Sigmoid colon (tissue), 7 donors: ENCODE data around the gene PTPRF. TPM values are rescaled to one million over a fixed set of nuclear protein-coding genes. Genes with fewer than 3 reads are reported as not detected.
A peak's percentile ranks its signal among the peaks of the same experiment; 100 is the strongest.

Source experiments
- DNase-seq: peaks from one replicate; pipeline ENCODE4 v3.0.0-alpha.2; 2019
- H3K27ac ChIP-seq, 4 donors: fragments of 200-600 bp; sonication (generic); one replicate each; pipeline ENCODE4 v1.5.1; 2016 to 2019; ENCODE audit warnings: mild to moderate bottlenecking in 1 of 4
- H3K27me3 ChIP-seq, 3 donors: fragments of 200-600 bp; sonication (generic); one replicate each; pipeline ENCODE4 v1.5.1; 2019; ENCODE audit warnings: mild to moderate bottlenecking in 1 of 3
- H3K36me3 ChIP-seq, 4 donors: fragments of 200-600 bp; sonication (generic); one replicate each; pipeline ENCODE4 v1.5.1; 2016 to 2019
- H3K4me1 ChIP-seq, 4 donors: fragments of 200-600 bp; sonication (generic); one replicate each; pipeline ENCODE4 v1.5.1; 2017 to 2019
- H3K4me3 ChIP-seq, 4 donors: fragments of 200-600 bp; sonication (generic); one replicate each; pipeline ENCODE4 v1.5.1; 2017 to 2019; ENCODE audit warnings: mild to moderate bottlenecking in 2 of 4, moderate library complexity in 1 of 4
- H3K9me3 ChIP-seq, 4 donors: fragments of 200-600 bp in 3 of 4; sonication (generic) in 3 of 4; one replicate each; pipeline versions ENCODE4 v1.5.1 to v1.6.1; 2013 to 2019
- CTCF ChIP-seq, 4 experiments: fragments of 450-650 bp in 3 of 4; fragments of 200-600 bp in 1 of 4; IDR thresholded peaks; one replicate each; pipeline ENCODE4 v1.5.1; 2016 to 2019; ENCODE audit warnings: antibody characterized with exemption in 4 of 4, mild to moderate bottlenecking in 3 of 4, moderate library complexity in 2 of 4
- EP300 ChIP-seq, 4 donors: sonication (generic); formaldehyde crosslinking; IDR thresholded peaks; one replicate each; pipeline ENCODE4 v1.6.1; 2017; ENCODE audit warnings: antibody characterized with exemption in 4 of 4
- POLR2A ChIP-seq, 2 donors: fragments of 450-650 bp; IDR thresholded peaks; one replicate each; pipeline ENCODE4 v1.6.1; 2016; ENCODE audit warnings: antibody characterized with exemption in 2 of 2, mild to moderate bottlenecking in 2 of 2, moderate library complexity in 2 of 2
- POLR2AphosphoS5 ChIP-seq, 4 donors: sonication (generic); formaldehyde crosslinking; IDR thresholded peaks; one replicate each; pipeline ENCODE4 v1.6.1; 2017; ENCODE audit warnings: antibody characterized with exemption in 4 of 4
- WGBS, 2 donors: extraction: QIAGEN DNeasy Blood & Tissue Kit; methylation state at CpG; one replicate each; pipeline ENCODE4 v1.1.7; 2013; 5-methylcytosine and 5-hydroxymethylcytosine counted together
- intact Hi-C: fragments of 100-400 bp; cut with DNase I; formaldehyde crosslinking; loops from one replicate; pipeline ENCODE4 v1.15.1; 2023
- polyA plus RNA-seq, 3 donors: library from polyadenylated mRNA; stranded (reverse); fragments of 200-250 nt; gene quantifications; one replicate each; pipeline ENCODE4 v1.2.3, GENCODE V29; 2013
- total RNA-seq, 4 donors: library from RNA; depleted of rRNA; stranded (reverse); fragments of >200 nt; gene quantifications; one replicate each; pipeline ENCODE4 v1.1.0, GENCODE V29; 2016
- donor health status: healthy with polysubstance abuse.
- donor health status: Bipolar disorder and iron deficiency.
- donor health status: healthy.

The PTPRF gene
- total and polyA plus RNA-seq, 7 donors, result 18.6 to 125 (median 40.0) TPM

GRCh38 chr1:43569175-43569574 is 38.5 kb downstream of the PTPRF start:
- Histone ChIP-seq H3K27me3 (no peaks in the 10 kb centered on the region), H3K27ac (no peak overlapping the region), H3K4me3 (no peak overlapping the region), H3K9me3 (no peaks in the 10 kb centered on the region), H3K4me1 (peaks cover 3 to 34% (median 32%) of the 10 kb centered on the region in 4 donors), H3K36me3 (peaks cover 0 to 36% (median 10%) of the 10 kb centered on the region in 4 donors)
- intact Hi-C loops, result no loop called here
- TF ChIP-seq EP300 (IDR thresholded peaks at IDR 0.05) (no peak), CTCF (IDR thresholded peaks at IDR 0.05) (no peak), POLR2AphosphoS5 (IDR thresholded peaks at IDR 0.05) (no peak)
- 58 to 60% methylated on average over 6 of the region's 6 CpGs for WGBS, 2 donors
- DNase-seq, result no peak

DNA sequence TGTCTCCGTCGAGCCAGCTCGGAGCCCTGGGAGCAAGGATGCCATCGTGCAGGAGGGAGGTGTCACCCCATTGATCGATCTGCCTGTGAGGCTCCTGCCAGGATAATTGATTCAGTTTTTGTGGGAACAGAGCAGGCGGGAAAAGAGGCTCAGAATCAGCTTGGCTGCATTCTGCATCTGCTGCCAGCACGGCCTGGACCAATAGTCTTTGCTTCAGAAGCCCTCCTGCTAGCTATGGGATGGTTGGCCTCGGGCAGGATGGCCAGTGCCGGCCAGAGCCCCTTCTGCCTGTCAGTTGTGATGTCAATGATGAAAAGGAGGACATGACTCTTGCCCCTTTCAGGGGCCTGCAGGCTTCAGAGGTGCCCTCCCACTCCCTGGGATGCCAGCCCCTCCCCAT is 39.6 kb downstream of the PTPRF start:
- no peak overlapping the region for H3K4me3 ChIP-seq
- intact Hi-C loops, result no loop called here
- H3K27ac ChIP-seq, result peak overlapping the region in 1 of 4 donors; percentile 28
- DNase-seq, result no peak
- WGBS, 2 donors, result 86 to 92% methylated on average over 9 of the region's 9 CpGs
- no peaks in the 10 kb centered on the region for H3K9me3 ChIP-seq
- no peak for TF ChIP-seq POLR2AphosphoS5 (IDR thresholded peaks at IDR 0.05)
- no peak for TF ChIP-seq CTCF (IDR thresholded peaks at IDR 0.05)
- TF ChIP-seq EP300 (IDR thresholded peaks at IDR 0.05), result no peak
- TF ChIP-seq POLR2A (IDR thresholded peaks at IDR 0.05), result no peak
- H3K4me1 ChIP-seq, result peaks cover 3 to 23% (median 21%) of the 10 kb centered on the region in 4 donors
- no peaks in the 10 kb centered on the region for H3K27me3 ChIP-seq
- peaks cover 0 to 38% (median 11%) of the 10 kb centered on the region in 4 donors for H3K36me3 ChIP-seq

GRCh38 chr1:43570715-43571114 is 40.0 kb downstream of the PTPRF start:
- intact Hi-C loops, result no loop called here
- no peak overlapping the region for H3K4me3 ChIP-seq
- DNase-seq, result no peak
- peaks cover 3 to 19% (median 17%) of the 10 kb centered on the region in 4 donors for H3K4me1 ChIP-seq
- no peaks in the 10 kb centered on the region for H3K9me3 ChIP-seq
- H3K36me3 ChIP-seq, result peaks cover 0 to 41% (median 15%) of the 10 kb centered on the region in 4 donors
- H3K27me3 ChIP-seq, result no peaks in the 10 kb centered on the region
- no peak for TF ChIP-seq CTCF (IDR thresholded peaks at IDR 0.05)
- TF ChIP-seq EP300 (IDR thresholded peaks at IDR 0.05), result no peak
- no peak for TF ChIP-seq POLR2A (IDR thresholded peaks at IDR 0.05)
- no peak for TF ChIP-seq POLR2AphosphoS5 (IDR thresholded peaks at IDR 0.05)
- 89 to 90% methylated on average over 14 of the region's 14 CpGs for WGBS, 2 donors
- peak overlapping the region in 1 of 4 donors; percentile 28 for H3K27ac ChIP-seq

DNA sequence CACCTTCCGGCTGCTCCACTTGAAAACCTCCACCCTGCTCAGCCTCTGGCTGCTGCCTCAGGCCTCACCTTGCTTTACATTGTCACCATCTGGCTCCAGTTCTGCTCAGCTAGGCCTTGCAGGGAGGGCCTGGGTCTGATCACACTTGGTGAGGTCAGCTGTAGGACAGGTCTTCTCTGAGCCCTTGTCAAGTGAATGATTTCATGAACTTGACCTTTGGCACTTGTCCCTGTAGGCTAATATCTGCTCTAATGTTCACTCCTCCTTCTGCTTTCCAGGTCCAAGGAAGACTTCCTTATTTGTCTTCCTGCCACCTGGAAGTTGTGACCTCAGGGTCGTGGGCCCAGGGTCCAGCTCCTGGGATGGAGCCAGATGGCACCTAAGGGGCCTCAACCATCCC is 41.4 kb downstream of the PTPRF start:
- Histone ChIP-seq H3K27me3 (no peaks in the 10 kb centered on the region), H3K36me3 (peaks cover 0 to 54% (median 17%) of the 10 kb centered on the region in 4 donors), H3K27ac (no peak overlapping the region), H3K4me1 (peaks cover 0 to 11% (median 9%) of the 10 kb centered on the region in 4 donors), H3K9me3 (no peaks in the 10 kb centered on the region), H3K4me3 (no peak overlapping the region)
- intact Hi-C loops, result no loop called here
- WGBS, 2 donors, result 50 to 60% methylated on average over 2 of the region's 2 CpGs
- DNase-seq, result no peak
- no peak for TF ChIP-seq POLR2A (IDR thresholded peaks at IDR 0.05)
- TF ChIP-seq CTCF (IDR thresholded peaks at IDR 0.05), result no peak
- TF ChIP-seq POLR2AphosphoS5 (IDR thresholded peaks at IDR 0.05), result no peak
- no peak for TF ChIP-seq EP300 (IDR thresholded peaks at IDR 0.05)

GRCh38 chr1:43572538-43572937 is 41.9 kb downstream of the PTPRF start:
- peak overlapping the region in 3 of 4 donors; percentile 32 to 50 (median 45) for H3K27ac ChIP-seq
- H3K36me3 ChIP-seq, result peaks cover 0 to 56% (median 17%) of the 10 kb centered on the region in 4 donors
- H3K9me3 ChIP-seq, result no peaks in the 10 kb centered on the region
- H3K4me3 ChIP-seq, result no peak overlapping the region
- TF ChIP-seq CTCF (IDR thresholded peaks at IDR 0.05) (no peak), POLR2A (IDR thresholded peaks at IDR 0.05) (no peak), EP300 (IDR thresholded peaks at IDR 0.05) (no peak)
- 84 to 86% methylated on average over 9 of the region's 9 CpGs for WGBS, 2 donors
- intact Hi-C loops, result no loop called here
- no peaks in the 10 kb centered on the region for H3K27me3 ChIP-seq
- peaks cover 0 to 16% (median 13%) of the 10 kb centered on the region in 4 donors for H3K4me1 ChIP-seq
- DNase-seq, result no peak
